ENCODE measurements around the gene GALNTL6.
"Not testable (repeated sequence)": the region's sequence is repeated elsewhere in the genome, so short reads cannot be mapped to it uniquely, and the experiment has no call there.

Gene GALNTL6

DNA sequence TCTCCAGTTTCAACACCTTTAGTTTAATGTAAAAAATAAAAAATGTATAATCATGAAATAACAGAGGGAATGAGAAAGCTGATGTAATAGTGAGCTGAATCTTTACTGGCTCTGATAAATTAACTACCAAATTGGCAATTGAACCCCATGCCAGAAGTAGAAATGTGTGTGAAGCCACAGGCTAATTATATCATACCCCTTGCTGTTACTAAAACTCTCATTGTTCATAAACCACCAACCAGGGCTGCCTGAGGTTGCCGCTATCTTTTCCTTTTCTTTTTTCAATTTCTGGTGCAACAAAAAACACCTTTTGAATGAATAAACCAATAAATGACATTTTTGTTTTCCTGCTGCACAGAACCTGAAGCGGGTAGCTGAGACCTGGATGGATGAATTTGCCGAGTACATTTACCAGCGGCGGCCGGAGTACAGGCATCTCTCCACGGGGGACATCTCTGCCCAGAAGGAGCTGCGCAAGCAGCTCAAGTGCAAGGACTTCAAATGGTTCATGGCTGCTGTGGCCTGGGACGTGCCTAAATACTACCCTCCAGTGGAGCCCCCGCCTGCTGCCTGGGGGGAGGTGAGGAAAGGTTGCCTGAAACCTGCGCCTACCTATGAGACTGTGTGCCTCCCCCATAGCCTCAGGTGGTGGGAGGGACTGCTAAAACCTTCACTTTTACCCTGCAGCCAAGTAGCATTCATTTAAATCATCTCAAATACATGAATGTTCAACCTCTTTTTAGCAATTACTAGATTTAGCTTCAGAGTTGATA, 1138.7 kb downstream of the GALNTL6 start:
- no peak for FAIRE-seq
- TF ChIP-seq POLR2AphosphoS5 (IDR thresholded peaks at IDR 0.05; ENCODE audit: low read depth, low read length) = no peak
- no peak for TF ChIP-seq POLR2A (IDR thresholded peaks at IDR 0.05; ENCODE audit: low read depth, low read length)
- TF ChIP-seq PAX5 (IDR thresholded peaks at IDR 0.05; ENCODE audit: insufficient read depth, low read length, severe bottlenecking) = no peak
- no peak for TF ChIP-seq SPI1 (IDR thresholded peaks at IDR 0.05; ENCODE audit: low read depth, low read length)
- TF ChIP-seq TAF1 (IDR thresholded peaks at IDR 0.05; ENCODE audit: low read depth, low read length) = no peak
- no peak for TF ChIP-seq POU2F2 (IDR thresholded peaks at IDR 0.05; ENCODE audit: low read depth, low read length)
- DNase-seq (ENCODE audit: insufficient read length, low spot score) = no peak

DNA sequence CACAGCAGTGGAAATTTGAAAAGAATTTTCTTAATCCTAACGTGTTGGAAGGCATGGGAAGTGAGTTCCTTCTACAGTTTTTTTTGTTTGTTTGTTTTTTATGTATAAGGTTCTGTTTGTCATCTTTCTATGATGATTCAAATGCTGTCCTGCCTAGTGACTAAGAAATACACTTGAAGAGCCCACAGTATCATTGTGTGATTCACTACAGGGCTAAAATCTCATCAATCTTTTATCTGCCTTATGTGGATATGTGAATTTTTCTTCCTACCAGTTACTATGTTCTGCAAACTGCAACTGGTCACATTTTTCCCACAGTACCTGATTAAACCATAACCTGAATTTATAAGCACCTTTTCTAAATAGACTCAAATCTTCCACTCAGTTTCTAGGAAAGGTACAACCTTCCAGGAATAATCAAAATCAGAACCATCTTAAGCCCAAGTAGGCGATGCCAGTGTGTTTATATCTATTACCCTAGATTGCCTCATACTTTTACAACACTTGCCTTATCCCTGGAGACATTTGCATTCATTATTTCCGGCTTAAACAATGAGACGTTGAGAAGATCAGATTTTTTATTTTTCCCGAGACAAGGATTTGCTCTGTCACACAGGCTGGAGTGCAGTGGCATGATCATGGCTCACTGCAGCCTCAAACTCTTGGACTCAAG, 1140.8 kb downstream of the GALNTL6 start:
- DNase-seq (ENCODE audit: insufficient read length, low spot score) (no peak), FAIRE-seq (no peak)

DNA sequence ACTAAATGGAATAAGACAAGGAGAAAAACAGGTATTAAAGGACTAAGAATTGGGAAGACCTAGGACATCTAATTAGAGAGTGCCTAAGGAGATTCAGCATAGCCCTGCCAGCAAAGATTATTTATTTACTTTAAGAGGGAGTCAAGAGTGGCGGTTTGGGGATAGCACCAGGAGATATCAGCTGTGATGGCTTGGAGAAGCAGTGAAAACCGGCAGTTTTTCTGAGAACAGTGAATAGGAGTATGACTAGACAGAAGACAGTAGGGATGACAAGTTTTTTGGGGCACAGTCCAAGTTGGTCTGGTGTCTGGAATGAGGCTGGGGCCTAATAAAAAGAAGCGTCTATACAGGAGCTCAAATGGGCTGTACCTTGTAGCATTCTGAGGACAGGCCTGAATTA, 1143.1 kb downstream of the GALNTL6 start:
- FAIRE-seq = not testable (repeated sequence)

More for the DNA sequence above, 1140.8 kb downstream of the GALNTL6 start:
- no peak for TF ChIP-seq TAF1 (IDR thresholded peaks at IDR 0.05; ENCODE audit: low read depth, low read length)
- no peak for TF ChIP-seq POLR2AphosphoS5 (IDR thresholded peaks at IDR 0.05; ENCODE audit: low read depth, low read length)
- TF ChIP-seq POU2F2 (IDR thresholded peaks at IDR 0.05; ENCODE audit: low read depth, low read length) = no peak
- no peak for TF ChIP-seq SPI1 (IDR thresholded peaks at IDR 0.05; ENCODE audit: low read depth, low read length)
- TF ChIP-seq PAX5 (IDR thresholded peaks at IDR 0.05; ENCODE audit: insufficient read depth, low read length, severe bottlenecking) = no peak
- no peak for TF ChIP-seq POLR2A (IDR thresholded peaks at IDR 0.05; ENCODE audit: low read depth, low read length)

DNA sequence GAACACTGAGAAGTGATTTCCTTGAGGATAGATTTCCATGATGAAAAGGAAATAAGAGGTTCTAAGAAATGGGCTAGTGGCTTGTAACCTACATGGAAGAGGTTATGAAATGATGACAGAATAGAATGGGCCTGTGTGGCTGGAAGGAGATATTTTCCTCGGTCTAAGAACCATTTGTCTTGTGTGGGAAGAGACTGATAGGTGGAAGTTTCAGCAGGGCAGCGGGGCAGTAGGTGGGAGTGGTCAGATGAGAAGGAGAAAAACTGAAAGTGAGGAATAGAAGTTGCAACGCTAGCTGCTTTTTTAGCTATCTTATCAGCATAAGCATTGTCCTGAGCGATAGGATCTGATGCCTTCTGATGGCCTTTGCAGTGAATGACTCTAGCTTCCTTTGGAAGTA, 1144.0 kb downstream of the GALNTL6 start:
- DNase-seq (ENCODE audit: insufficient read length, low spot score) = no peak
- TF ChIP-seq PAX5 (IDR thresholded peaks at IDR 0.05; ENCODE audit: insufficient read depth, low read length, severe bottlenecking) (no peak), TAF1 (IDR thresholded peaks at IDR 0.05; ENCODE audit: low read depth, low read length) (no peak), POLR2AphosphoS5 (IDR thresholded peaks at IDR 0.05; ENCODE audit: low read depth, low read length) (no peak), POLR2A (IDR thresholded peaks at IDR 0.05; ENCODE audit: low read depth, low read length) (no peak), POU2F2 (IDR thresholded peaks at IDR 0.05; ENCODE audit: low read depth, low read length) (no peak), SPI1 (IDR thresholded peaks at IDR 0.05; ENCODE audit: low read depth, low read length) (no peak)
- FAIRE-seq = no peak

More for the DNA sequence above, 1143.1 kb downstream of the GALNTL6 start:
- not testable (repeated sequence) for DNase-seq (ENCODE audit: insufficient read length, low spot score)

DNA sequence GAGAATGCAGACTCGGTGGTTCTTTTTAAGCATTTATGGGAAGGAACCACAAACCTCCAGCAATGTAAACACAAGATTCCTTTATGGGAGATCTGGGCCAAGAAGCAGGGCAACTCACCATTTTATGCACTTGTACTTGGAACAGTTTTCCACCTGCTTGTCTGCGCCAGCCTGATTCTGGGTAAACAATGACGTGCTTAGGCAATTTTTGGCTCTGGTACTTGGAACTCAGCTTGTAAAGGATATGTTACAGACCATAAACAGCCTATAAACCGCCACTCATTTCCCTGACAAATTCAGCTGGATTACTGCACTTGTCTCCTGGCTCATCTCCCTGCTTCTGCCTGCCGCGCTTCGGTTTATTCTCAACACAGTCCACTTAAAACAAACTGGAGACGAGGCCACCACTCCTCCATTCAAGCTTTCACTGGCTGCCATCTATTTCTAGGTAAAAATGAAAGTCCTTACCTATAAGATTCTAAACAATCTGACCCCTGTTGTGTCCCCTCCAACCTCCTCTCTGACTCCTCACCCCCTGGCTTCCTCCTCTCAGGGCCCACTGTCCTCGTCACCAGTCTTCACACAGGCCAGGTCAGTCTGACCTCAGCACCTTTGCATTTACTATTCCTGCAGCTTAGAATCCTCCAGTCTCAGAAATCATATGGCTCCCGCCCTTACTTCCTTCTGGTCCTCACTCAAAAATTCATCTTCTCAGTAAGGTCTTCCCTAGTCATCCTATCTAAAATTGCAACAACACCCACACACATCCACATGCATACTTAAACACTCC, 1149.6 kb downstream of the GALNTL6 start:
- FAIRE-seq = no peak
- TF ChIP-seq TAF1 (IDR thresholded peaks at IDR 0.05; ENCODE audit: low read depth, low read length) = no peak
- no peak for DNase-seq (ENCODE audit: insufficient read length, low spot score)

DNA sequence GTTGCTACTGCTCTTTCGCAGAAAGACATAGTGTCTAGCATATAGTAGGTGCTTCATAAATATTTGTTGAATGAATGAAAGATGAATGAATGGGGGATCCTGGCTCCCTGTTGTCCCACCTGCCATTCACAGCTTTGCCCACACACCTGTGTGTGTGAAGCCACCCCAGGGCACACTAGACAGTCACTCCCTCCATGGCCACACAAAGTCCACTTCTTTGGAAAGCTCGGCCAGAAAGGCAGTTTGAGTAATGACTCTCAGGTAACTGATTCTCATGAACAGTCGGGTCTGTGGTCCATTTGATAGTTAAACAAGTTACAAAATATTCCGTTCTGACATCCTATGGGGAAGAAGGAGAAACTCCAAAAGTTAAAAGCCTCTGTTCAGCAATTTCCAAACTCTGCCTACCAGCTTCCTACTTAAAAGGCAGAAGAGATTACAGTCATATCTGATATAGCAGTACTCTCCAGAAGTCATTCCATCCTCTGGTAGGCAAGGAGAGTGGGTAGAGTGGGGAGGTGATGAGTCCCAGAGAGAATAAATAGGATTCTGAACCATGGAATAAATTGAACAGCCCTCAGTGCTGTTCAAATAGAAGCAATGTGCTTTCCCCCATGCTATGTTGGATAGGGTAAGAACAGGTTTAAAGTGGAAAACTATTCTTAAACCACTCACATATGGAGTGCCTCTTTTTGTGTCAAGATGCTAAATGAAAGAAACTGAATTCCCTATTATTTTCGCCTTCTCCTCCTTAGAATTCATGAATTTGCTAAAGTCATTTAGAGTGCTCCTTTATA, 1150.5 kb downstream of the GALNTL6 start:
- FAIRE-seq (no peak), DNase-seq (ENCODE audit: insufficient read length, low spot score) (no peak)
- TF ChIP-seq POLR2AphosphoS5 (IDR thresholded peaks at IDR 0.05; ENCODE audit: low read depth, low read length) (no peak), PAX5 (IDR thresholded peaks at IDR 0.05; ENCODE audit: insufficient read depth, low read length, severe bottlenecking) (no peak), TAF1 (IDR thresholded peaks at IDR 0.05; ENCODE audit: low read depth, low read length) (no peak)

DNA sequence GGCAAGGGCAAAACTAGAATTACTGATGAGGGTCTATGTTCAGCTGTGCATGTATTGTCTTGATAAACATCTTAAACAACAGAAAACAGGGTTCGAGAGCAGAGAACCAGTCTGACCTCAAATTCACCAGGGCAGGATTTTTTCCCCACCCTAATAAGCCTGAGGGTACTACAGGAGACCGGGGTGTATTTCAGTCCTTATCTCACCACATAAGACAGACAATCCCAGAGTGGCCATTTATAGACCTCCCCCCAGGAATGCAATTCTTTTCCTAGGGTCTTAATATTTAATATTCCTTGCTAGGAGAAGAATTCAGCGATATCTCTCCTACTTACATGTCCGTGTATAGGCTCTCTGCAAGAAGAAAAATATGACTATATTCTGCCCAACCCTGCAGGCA, 1157.0 kb downstream of the GALNTL6 start:
- FAIRE-seq; DNase-seq (ENCODE audit: insufficient read length, low spot score): not testable (repeated sequence)

DNA sequence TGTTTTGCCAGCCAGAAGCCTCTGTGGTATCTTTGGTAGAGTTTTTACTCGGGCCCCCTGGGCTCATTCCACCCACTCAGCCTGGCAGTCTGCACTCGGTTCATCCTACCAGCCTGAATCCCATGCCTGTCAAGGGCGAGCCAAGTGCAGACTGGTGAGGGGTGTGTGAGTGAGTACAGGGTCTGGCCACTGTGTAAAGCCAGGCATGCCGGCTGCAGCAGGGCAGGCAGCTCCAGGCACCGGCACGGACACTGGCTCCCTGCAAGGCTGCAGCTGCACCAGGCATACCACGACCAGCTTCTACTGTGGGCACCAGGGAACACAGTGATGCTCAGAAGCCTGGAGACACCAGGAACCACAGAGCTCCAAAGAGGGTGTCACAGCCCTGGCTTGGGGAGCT, 1161.4 kb downstream of the GALNTL6 start:
- DNase-seq (ENCODE audit: insufficient read length, low spot score) (no peak), FAIRE-seq (no peak)

DNA sequence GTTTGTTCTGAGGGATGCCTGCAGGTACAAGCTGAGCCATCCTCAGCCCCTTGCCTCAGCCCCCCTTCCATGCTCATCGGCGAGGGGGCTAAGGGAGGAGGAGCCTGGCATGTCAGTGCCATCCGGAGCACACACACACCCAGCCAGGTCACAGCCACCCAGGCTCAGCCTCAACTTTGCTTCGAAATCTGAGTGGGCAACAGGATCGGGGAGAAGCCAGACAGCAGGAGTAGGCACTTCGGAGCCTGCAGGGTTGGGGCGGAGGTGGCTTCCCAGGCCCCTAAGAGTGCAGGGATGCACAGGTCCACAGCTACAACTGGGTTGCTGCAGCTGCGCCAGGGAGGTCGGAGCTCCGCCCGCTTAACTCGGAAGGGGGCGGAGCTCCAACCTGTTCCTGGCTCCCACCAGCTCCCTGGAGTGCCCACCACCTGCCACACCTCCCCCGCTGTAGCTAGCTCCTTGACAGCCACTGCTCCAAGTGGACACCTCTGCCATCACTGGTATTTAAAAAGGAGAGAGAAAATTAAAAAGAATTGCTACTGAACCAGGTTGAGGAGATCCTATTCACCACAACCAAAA, 1162.5 kb downstream of the GALNTL6 start:
- FAIRE-seq (no peak), DNase-seq (ENCODE audit: insufficient read length, low spot score) (no peak)

More for the DNA sequence above, 1161.4 kb downstream of the GALNTL6 start:
- no peak for TF ChIP-seq POU2F2 (IDR thresholded peaks at IDR 0.05; ENCODE audit: low read depth, low read length)
- no peak for TF ChIP-seq PAX5 (IDR thresholded peaks at IDR 0.05; ENCODE audit: insufficient read depth, low read length, severe bottlenecking)
- TF ChIP-seq TAF1 (IDR thresholded peaks at IDR 0.05; ENCODE audit: low read depth, low read length) = no peak
- TF ChIP-seq POLR2A (IDR thresholded peaks at IDR 0.05; ENCODE audit: low read depth, low read length) = no peak
- TF ChIP-seq SPI1 (IDR thresholded peaks at IDR 0.05; ENCODE audit: low read depth, low read length) = no peak
- no peak for TF ChIP-seq POLR2AphosphoS5 (IDR thresholded peaks at IDR 0.05; ENCODE audit: low read depth, low read length)

DNA sequence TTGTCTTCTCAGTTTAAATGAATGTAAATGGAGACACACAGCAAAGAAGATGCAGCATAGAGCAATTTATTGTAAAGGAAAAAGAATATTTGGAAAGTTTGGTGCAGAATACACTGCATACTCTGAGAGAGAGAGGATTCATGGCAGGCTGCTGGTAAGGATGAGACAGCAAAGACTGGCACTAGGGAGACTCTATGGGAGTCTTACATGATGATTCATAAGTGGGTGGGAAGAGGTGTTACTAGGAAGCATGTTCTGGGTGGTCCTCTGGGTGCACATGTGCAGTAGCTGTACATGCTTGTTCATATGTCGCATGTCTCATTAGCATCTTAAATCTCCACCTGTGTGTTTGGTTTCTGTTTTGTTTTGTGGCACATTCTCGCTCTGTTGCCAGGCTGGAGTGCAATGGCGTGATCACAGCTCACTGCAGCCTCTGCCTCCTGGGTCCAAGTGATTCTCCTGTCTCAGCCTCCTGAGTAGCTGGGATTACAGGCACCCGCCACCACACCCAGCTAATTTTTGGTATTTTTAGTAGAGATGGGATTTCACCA, 1164.4 kb downstream of the GALNTL6 start:
- not testable (repeated sequence) for FAIRE-seq; DNase-seq (ENCODE audit: insufficient read length, low spot score)

More for the DNA sequence above, 1162.5 kb downstream of the GALNTL6 start:
- TF ChIP-seq PAX5 (IDR thresholded peaks at IDR 0.05; ENCODE audit: insufficient read depth, low read length, severe bottlenecking) (no peak), SPI1 (IDR thresholded peaks at IDR 0.05; ENCODE audit: low read depth, low read length) (no peak), TAF1 (IDR thresholded peaks at IDR 0.05; ENCODE audit: low read depth, low read length) (no peak), POLR2AphosphoS5 (IDR thresholded peaks at IDR 0.05; ENCODE audit: low read depth, low read length) (no peak), POU2F2 (IDR thresholded peaks at IDR 0.05; ENCODE audit: low read depth, low read length) (no peak), POLR2A (IDR thresholded peaks at IDR 0.05; ENCODE audit: low read depth, low read length) (no peak)
